DMS79 treated with DMSO at 0.1 percent for 48 hours (cell line): ENCODE measurements around the gene MEAK7.

Experiments used
- DNase-seq: peaks from one replicate; lab custom pipeline; 2025; lab: John Stamatoyannopoulos, UW

The MEAK7 gene

DNA sequence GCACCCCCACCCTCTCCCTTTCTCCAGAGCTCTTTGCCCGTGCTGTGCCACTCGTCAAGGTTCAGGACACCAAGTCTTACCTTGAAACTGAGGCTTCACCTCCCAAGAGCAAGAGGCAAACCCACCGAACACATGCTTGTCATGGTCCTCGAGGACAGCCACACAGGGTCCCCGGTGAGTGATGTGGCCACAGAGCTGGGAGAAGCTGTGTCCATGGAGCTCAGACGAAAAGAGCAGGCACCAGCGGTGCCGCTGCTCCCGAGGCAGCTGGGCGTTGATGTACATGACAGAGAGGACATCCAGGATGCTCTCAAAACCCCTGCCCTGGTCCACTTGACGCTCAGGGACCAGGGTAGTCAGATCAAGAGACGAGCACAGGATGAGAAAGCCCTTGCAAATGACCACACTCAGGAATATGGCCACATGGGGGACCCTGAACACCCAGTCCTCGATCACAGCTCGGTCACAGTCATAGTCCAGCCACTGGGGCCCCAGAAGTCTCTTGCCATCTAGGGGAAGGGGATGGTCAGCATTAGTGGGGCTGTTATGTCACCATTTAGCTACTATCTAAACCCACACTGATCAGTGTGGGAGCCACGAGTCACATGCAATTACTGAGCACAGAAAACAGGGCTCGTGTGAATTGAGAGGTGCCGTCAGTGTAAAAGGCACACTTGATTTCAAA is 17.8 kb downstream of the MEAK7 start:
- DNase-seq: no peak

DNA sequence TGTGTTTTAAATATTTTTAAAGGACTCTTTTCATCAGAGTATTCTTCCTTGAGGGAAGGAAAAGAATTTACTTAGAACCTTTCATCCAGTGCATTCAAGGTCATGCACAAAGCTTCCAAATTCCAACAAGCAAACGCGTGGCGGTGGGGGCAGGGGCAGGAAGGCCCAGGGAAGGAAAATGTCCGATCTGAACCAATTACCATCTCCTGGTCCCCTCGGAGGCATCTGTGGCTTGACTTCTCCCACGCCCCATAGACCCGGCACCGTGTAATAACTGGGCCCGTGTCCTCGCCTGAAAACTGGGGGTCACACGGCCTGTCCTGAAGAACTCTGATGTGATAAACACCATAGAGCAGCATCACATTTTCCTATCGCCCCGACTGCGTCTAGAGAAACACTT is 18.3 kb downstream of the MEAK7 start:
- no peak for DNase-seq

DNA sequence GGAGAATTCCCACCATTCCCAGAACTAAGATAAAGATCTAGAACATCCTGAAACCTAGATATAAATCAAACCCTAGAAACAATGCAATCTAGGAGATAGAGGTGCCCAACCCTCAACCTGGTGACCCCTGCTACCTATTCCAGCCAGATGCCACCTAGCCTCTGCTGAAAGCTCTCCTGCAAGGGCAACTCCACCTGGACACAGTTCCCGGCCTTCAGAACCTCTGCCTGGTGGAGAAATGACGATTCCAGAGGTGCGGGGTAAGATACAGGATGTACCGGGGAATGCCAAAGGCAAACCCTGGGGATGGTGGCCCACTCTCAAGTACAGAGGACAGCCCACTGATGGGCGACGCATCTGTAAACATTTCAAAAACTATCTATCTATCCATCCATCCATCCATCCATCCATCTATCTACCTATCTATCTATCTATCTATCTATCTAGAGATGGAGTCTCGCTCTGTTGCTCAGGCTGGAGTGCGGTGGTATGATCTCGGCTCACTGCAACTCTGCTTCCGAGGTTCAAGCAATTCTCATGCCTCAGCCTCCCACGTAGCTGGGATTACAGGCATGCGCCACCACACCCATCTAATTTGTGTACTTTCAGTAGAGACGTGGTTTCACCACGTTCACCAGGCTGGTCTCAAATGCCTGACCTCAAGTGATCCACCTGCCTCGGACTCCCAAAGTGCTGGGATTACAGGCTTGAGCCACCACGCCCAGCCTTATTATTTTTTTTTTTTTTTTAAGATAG is 19.0 kb downstream of the MEAK7 start:
- no peak for DNase-seq

DNA sequence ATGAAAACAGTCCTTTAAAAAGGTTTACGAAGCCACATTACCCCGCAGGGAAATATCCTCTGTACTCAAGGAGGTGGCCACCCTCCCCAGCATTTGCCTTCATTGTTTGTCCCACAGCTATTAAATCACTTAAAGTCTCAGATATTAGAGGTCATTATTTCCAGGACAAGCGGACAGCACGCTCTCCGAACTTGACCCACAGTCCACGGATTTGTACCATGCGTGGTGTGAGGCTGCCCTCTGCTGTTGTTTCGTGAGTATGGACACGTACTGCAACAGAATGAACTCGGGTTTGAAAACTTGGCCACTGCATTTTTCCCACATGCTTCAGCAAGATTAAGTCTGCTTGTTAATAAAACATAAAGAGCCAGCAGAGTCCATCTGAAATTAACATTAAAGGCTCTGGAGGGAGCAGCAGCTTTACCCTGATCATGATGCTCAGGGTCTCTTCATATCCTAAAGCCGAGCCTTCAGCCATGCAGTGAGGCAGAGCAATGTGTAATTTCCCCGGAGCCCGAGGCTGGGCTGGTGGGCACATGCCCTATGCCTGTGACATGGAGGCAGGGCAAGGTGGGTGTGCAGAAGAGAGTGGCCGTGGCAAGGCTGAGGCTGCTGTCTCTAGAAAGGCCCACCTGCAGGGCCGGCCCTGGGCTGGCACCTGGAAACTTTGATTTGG is 19.7 kb downstream of the MEAK7 start:
- no peak for DNase-seq

DNA sequence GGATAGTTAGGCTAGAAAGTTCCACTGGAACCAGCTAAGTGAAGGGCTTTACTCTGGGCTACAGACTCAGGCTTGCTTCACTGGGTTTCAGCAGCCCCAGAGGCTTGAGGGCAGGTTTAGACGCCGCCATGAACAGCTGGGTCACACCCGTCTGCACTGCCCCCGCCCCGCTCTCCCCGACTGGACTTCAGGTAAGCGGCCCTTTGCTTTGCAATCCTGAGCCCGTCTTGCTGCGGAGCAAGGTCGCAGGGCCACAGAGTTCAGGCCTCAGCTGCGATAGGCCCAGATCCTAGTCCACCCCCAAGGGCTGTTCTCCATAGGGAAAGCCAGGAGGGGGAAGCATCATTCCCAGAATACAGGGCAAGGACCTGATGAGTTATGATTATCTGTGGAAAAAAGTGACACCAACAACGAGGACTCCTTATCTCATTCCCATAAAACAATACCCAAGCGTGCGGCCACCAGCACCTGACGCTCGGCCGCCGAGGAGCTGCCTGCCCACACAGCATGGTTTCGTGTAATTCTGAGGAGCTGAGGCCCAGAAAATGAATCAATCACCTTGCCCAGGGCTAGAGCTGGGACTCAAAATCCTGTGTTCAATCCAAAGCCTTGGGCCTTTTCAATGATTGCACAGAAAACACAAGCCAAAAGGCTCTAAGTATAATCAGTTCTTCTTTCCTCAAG is 20.4 kb downstream of the MEAK7 start:
- DNase-seq: no peak

DNA sequence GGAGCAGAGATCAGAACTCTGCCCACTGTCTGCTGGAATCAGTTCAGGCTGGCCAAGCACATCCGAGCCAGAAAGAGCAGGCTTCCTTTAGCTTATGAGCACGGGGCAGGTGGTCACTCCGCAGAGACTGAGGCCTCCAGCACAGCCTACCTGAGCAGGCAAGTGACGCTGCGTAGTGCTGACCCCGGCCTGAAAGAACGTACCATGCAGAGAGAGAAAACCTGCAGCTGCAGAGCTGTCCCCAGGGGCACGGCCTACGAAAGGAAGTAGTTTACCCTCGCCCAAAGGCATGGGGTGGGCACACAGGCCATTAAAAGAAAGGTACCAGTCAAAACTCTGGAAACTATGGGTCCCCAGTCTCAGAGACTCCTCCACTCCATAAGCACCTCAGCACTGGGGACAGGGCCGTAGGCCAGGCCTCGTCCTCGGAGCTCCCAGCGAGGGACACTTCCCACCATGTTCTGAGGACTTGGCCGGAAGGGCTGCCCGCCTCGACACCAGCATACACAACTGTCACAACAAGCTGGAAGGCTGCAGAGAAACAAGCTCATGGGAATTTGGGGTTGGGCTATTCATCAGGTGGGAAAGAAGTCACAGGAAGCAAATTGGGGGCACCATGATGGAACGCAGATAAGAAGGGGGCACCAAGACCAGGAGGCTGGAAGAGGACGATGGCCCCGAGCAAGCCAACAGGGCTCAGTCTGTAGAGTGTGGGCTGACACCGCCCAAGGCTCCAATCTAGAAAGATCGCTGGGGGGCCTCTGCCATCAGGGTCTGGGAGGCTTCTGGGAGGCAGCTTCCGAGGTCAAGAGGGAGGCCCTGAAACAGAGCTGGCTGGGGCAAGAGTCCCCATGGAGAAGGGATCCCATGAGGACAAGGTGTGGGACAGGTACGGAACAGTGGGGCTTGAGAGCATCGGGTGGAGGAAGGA is 21.2 kb downstream of the MEAK7 start:
- no peak for DNase-seq

DNA sequence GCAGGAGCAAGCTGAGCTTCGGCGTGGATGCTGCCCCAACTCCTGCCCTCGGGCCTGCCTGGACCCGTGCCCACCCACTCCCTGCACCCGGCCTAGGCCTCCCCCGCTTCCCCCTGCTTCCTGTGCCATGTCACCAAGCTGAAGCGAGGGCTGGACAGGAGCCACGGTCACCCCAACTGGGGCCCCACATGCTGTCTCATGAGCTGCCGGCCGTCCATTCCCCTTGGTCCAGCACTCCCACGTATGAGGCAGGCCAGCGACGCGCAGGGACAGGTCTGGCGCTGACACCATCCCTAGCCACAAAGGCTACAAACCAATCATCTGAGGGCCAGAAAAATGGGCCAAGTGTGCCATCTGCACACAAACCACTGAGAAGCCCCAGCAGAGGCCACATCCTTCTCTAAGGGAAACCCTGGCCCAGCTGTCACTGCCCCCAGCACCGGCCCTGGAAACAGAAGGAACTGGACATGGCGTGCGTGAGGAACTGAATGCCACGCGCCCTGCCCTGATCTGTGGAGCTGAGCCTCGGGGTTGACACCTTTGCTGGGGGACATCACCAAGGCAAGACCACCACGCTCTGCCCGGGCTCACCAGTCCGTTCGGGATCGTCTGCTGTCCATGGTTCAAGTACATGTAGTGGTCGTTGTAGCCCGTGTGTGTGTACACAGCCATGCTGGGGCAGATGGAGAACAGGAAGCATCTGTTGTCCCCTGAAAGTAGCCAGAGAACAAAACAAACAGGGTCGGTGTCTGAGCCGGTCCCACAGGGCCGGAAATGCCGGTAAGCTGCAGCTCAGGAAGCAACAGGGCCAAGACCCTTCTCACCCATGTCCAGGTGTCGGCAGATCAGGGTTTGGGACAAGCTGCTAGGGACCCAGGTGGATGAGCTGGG is 22.2 kb downstream of the MEAK7 start:
- DNase-seq: no peak

DNA sequence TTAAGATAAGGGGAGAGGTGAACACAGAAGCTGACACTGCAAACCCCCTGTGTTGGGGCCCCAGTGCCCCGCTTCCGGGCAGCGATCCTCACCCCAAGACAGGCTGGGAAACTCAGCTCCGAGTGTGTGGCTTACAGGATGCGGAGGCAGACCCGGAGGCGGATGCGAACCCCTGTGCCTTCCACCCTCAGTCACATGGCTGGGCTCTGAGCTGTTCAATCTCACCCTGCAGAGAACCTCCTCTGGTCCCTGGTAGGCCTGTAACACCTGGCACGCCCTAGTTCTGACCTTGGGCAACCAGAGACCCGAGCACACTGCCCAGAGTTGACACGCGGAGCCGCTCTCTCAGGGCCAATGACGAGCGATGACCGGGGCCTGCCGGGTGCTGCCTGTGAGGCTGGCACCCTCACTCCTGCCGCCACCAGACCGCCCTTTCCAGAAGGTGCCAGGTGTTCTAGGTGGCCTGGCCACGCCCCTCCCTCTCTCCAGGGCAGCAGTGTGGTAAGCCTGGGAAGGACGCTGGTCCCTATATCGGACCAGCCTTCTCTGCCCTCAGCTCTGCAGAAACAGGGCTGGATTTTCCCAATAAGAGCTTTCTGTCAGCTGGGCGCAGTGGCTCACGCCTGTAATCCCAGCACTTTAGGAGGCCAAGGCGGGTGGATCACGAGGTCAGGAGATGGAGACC is 23.3 kb downstream of the MEAK7 start:
- DNase-seq: no peak

DNA sequence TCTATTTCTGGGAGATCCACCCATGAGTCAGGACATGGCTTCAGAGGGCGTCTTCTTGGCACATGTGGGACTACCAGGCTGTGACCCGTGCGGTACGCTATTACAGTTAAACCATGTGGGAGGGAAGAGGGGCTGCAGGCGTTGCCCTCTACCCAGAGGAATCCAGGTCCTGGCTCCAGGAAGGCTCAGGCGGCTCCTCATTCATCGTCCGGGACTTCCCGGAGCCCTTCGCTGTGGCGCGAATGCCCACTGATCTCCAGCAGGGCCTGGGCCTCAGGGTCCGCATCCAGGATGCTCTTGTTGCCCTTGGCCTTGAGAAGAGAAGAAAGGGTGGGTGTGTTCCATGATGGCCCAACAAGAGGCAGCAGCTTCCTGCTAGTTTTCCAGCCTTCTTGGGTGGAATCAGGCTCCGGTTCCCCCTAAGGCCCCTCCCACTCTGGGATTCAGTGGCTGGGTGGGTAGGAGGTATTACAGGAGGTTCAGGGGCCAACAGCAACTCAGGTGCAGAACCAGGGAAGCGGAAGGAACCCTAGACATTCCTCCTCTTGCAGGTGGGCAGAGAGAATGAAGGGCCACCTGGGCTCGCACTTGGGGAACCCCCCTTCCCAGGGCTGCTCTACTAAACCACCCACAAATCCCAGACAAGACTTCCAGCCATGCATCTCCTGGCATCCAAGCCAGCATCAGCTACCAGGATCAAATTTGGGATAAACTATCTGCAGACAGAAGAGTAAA is 24.6 kb downstream of the MEAK7 start:
- DNase-seq: no peak

DNA sequence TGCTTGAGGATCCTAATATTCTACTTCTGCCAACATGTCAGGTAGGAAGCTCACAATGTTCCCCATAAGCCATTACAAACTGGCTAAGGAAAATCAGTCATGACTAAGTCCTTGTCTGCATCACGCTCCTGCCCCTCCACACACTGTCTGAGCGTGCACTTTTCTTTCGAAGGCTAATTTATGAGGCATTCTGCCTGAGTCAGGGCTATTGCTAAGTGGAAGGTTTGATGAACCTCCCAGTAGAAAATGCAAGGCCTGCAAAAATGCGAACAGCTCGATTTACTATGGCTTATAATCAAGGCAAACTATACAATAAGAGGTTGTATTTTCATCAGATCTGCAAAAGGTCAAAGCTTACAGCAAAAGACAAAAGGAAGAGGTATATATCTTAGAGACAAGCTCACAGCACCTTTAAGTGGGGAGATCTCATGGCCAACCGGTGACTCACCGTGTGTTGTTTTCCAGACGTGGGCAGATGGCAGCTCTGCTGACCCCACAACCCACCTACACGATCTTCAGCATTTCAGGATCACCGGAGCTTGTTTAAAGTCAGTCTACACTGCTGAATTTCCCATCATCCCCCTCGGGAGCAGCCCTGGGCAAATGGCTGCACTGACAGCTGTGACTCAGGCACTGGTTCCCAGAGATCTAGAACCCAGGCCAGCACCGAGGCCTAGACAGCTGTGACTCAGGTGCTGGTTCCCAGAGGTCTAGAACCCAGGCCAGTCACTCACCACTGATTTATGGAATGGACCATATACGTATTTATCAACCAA is 26.1 kb downstream of the MEAK7 start:
- DNase-seq: no peak

DNA sequence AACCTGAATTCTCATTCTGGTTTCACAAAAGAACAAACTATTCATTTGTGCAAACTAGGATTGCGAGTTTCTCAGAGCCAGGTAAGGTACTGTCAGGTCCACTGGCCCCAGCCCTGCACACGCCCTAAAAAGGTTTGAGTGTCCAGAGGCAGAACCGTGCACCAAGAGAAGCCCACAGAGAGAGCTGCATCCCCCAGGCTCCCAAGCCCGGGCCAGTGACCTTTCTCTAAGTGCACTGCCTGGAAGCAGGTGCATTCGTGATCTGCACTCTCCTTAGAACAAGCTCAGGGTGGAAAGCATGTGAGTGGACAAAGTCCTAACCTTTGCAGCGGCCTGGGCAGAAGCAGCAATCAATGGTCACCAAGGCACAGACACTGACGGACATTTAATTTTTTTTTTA is 26.8 kb downstream of the MEAK7 start:
- no peak for DNase-seq

DNA sequence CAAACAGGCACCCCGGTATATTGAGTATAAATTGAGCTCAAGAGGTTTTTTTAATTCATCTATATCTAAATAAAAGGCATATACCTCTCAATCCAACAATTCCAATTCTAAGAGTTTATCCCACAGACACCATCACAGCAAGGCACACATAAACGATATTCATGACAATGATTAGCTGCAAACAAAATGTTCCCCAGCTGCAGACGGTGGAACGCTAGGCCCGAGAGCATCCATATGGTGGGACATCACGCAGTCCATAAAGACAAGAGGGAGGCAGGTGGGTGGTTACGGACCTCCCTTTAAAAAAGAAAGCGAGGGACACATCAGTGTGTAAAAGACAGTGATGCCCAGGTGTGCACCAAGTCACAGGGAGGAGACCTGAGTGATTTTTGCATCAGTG is 28.1 kb downstream of the MEAK7 start:
- DNase-seq: no peak

DNA sequence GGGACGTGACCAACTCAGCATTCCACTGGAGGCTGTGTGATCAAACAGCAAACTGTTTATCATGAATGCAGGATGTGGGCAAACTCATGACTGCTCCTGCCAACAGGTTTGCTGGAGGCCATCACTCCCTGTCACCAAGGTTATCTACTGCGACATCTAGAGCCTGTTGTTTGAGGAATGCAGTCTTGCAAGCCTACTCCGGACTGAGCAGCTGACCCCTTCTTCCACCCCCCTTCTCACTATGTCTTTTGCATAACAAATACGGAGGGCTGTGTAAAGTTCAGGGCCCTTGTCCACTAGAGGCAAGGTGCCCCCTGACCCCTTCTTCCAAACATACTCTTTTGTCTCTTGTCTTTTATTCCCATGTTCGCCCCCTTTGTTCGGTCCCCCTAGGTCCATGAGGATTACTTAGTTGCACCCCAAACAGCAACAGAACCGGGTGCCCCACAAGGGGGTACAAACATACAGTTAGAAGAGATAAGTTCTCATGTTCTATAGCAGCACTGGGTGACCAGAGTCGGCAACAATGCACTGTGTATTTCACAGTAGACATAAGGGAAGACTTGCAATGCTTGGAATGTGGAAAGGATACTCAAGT is 28.7 kb downstream of the MEAK7 start:
- no peak for DNase-seq

DNA sequence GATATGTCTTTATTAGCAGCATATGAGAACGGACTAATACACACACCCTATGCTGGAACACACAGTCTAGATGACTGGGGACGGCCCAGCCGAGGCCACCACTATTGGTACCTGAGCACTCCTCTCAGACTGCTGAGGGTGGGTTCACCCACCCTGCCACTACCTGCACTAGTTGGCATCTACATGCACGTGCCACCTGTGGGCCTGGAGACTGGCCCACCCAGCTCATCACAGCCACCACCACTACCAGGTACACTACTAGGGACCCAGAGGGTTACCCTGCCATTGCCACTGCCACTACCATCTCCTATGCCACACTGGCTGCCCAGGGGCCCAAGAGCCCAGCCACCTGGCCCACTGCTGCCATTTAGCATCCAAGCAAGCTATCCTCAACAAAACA is 32.5 kb downstream of the MEAK7 start:
- DNase-seq: no peak

DNA sequence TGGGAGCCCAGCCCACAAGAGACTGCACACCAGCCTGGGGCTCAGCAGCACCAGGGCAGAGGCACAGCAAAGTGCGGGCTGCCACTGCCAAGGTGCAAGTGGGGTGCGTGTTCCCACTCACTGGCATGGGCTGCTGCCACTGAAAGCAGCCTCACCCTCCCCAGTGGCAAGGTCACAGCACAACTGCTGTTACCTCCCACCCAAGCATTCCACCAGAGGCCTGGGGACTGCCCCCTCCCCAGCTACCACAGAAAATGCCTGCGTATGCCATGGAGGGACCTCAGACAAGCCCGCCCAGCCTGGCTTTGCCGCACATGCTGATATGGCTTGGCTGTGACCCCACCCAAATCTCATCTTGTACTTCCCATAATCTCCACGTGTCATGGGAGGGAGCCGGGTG is 33.1 kb downstream of the MEAK7 start:
- DNase-seq: no peak

DNA sequence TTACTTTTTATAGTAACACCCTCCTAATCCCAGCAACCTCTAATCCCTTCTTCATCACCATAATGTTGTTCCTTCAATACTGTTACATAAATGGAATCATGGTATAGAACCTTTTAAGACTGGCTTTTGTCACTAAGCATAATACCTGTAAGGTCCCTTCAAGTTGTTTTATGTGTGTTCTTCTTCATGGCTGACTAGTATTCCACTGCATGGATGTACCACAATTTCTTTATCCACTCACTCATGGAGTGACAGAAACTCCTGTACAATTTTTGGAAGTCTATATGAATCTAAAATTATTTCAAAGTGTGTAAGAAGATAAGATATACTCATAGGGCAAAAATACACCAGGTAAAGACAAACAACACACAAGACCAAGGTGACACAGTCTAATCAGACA is 36.8 kb downstream of the MEAK7 start:
- no peak for DNase-seq

DNA sequence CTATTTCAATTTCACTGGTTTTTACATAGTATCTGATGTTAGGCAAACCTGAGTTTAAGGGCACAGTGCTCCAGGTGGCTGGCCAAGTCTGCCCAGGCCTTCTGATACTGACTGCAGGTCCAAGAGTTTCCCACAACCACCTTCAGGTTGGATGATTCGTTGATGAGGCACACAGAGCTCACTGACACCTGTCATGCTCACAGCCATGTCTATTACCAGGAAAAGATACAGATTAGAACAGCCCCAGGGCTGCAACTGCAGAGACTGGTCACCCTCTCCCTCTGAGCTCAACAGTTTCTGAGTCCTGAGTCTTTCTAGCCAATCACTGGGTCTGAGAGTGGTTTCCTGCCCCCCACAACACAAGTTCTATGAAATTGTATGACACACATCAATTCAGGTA is 37.2 kb downstream of the MEAK7 start:
- DNase-seq: no peak

DNA sequence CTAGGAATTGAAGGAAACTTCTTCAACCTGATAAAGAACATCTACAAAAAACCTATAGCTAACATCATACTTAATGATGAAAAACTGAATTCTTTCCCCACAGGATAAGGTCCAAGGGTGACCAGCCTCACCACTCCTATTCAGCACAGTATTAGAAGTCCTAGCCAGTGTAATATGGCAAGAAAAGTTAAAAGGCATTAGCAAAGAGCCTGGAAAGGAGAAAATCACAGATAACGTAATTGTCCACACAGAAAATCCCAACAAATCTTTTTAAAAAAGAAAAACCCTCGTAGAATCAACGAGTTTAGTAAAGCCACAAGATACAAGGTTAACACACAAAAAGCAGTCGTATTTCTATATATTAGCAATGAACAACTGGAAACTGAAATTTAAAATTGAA is 37.8 kb downstream of the MEAK7 start:
- DNase-seq: no peak
